GM18498 (cell line): ENCODE data around the gene ELOA.
"Not testable (repeated sequence)": the region's sequence is repeated elsewhere in the genome, so short reads cannot be mapped to it uniquely, and the experiment has no call there.

ENCODE experiments used
- ATAC-seq: cut with Tn5 transposase; IDR thresholded peaks from one replicate; pipeline ENCODE4 v1.9.1; 2021; ENCODE audit warnings: mild to moderate bottlenecking, moderate library complexity; ENCODE audit not compliant: unreplicated experiment

ELOA gene

DNA sequence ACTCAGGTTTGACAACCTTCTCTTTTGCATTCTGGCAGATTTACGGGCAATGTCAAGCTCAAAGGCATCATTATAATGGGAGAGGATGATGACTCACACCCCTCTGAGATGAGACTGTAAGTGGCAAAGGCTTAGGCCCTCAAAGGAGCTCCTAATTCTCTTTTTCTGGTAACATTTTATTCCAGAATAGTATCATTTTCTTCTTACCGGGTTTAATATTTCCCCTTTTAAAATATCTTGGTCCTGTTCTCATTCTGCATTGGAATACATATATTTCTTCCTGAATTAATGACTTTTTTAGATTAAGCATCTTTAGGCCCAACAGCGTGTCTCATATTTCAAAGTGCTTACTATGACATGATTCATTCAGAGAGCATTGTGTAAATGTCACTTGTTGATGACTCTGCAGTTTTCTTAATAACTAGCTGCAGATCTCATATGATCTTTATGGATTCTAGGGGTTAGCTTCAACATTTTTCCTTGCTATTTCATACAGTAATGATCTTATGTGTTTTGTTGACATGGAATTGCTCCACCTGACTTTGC lies 36.6 kb downstream of the ELOA start:
- ATAC-seq: no peak

DNA sequence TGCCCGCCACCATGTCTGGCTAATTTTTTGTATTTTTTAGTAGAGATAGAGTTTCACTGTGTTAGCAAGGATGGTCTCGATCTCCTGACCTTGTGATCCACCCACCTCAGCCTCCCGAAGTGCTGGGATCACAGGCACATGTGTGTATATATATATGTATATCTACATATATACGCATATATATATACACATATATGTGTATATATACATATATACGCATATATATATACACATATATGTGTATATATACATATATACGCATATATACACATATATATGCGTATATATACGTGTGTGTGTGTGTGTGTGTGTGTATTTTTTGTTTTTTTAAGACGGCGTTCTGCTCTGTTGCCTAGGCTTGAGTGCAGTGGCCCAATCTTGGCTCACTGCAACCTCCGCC lies 39.9 kb downstream of the ELOA start:
- ATAC-seq: not testable (repeated sequence)

DNA sequence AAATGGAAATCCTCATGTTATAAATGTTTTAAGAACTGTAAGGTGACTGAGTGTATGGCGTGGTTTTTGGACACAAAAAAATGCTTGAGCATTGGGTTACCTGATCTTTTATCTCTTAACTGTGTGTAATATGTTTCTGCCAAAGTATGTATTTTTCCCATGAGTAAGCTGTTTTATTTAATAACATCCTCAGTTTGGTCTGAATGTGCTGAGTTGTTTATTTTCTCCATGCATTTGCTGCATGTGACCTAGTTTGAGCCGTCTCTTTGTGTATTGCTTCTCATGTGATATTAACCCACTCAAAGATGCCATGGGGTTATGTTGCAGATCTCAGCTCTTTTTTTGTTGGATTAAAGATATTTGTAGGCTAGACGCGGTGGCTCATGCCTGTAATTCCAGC lies 41.6 kb downstream of the ELOA start:
- no peak for ATAC-seq

DNA sequence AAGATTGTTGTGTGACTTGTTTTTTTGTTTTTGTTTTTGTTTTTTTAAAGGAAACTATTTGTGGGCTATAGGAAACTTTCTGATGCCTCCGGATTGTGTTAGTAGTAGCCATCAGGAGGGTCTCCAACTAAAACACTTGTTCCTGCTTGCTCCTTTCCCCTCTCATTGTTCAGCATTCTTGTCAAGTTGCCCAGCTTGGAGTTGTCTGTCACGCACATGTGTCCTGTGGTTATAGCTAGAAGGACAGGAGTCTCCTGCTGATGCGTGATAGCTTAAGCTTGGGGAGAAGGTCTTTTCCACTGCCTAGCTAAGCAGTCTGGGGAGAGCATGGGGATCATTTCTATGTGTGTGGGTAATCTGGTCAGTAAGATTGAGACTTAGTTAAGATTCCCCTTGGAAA lies 44.4 kb downstream of the ELOA start:
- no peak for ATAC-seq

DNA sequence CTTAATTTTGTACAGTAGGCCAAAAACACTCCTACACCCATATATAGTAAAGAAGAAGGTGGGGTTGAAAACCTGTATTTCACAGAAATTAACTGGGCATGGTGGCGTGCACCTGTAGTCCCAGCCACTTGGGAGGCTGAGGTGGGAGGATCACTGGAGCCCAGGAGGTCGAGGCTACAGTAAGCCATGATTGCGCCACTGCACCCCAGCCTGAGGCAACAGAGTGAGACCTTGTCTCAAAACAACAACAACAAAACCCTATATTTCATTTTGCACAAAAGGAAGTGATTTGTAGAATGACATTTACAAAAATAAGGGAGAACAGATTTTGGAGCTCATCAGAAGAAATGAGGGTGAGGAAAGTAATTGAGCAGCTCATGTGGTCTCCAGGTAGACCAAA lies 45.4 kb downstream of the ELOA start:
- no peak for ATAC-seq

DNA sequence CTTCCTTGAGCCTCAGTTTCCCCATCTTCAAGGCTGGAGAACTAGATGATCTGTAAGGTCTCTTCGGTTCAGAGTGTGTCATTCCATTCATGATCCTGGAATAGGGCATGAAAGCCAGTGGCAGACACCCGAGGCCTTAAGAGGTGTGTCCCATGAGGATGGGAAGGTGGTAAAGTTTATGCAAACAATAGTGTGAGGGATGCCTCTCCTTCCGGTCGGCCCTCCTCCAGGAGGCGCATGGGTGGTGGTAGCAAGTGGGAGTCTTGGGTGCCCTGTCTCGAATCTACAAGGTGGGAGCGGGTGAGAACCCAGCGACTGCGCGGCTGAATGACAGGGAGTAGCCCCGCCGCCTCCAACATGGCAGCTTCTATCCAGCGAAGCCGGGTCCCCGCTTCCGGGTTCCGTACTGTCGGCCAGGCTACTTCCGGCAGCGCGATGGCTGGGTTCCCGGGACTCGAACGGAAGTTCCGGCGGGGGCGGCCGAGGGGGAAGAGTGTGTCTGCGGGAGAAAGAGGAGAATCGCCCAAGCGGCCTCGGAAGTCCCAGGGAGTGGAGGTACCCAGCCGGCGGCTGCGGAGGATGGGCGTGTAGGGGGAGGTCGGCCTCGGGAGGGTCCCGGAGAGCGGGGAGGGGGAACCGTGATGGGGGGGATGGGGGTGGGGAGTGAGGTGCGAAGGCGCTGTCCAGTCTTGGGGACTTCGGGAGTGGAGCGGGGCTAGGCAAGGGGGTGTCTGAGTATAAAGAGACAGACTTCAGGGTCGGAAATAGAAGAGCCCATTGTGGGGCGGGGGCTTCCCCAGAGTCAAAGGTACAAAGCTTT lies 47.6 kb downstream of the ELOA start, which contains the start of gene LYPLA2:
Gene LYPLA2, plus strand, starts transcription at position 450 of the 820 bp plus-strand sequence. CDS start 1,538 bp downstream, outside the sequence.
- peak; percentile 86 for ATAC-seq

DNA sequence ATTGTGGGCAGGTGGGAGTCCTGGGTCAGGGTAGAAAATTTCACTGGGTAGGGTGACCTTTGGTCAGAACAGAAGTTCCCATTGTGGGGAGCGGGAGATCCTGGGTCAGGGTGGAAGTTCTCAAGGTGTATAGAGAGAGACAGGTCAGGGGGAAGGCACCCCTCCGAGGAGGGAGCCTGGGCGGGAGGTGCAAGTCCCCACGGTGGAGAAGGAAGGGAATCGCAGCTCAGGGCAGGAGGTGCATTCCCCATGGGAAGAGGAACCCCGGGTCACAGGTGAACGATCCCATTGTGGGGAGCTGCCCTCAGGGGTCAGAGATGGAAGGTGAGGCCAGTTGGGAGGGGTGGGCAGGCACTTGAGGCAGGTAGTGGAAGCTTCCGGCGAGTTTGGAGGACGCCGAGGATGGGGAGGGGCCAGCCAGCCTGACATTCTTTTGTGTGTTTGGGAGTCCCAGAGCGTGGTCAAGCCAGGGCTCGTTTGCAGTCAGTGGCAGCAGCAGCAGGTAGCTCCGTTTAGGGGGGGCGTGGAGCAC lies 48.3 kb downstream of the ELOA start:
- ATAC-seq: no peak

DNA sequence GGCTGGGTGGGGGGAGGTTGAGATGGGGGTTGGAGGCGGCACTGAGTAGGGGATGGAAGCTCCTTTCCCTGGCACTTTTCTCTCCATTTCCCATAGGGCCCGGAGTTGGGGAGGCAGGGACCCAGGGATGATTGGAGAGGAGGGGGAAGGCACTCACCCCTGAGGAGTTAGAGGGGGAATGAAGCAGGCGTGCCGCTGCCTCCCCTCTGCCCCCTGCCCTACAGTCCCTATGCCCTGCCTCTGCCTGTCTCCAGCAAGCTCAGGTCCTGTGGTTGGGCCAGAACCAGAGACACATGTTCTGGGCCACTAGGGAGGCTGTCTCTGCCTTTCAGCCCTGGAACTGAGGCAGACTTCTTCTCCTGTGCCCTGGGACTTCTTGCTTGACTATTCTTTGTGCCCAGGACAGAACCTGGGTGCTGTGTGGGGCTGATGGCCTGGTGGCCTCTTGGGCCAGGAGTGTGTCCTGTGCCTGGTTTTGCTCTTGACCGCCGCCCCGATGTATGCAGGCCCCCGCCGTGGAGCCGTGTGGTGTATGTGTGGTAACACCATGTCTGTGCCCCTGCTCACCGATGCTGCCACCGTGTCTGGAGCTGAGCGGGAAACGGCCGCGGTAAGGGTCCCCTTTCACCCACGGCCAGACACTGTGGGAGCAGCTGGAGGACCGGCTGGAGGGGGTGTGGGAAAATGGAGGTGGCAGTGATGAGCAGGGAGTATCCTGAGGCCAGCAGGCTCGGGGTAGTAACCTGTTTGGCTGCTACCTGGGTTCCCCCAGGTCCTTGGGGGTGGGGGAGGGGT lies 49.1 kb downstream of the ELOA start:
- no peak for ATAC-seq

DNA sequence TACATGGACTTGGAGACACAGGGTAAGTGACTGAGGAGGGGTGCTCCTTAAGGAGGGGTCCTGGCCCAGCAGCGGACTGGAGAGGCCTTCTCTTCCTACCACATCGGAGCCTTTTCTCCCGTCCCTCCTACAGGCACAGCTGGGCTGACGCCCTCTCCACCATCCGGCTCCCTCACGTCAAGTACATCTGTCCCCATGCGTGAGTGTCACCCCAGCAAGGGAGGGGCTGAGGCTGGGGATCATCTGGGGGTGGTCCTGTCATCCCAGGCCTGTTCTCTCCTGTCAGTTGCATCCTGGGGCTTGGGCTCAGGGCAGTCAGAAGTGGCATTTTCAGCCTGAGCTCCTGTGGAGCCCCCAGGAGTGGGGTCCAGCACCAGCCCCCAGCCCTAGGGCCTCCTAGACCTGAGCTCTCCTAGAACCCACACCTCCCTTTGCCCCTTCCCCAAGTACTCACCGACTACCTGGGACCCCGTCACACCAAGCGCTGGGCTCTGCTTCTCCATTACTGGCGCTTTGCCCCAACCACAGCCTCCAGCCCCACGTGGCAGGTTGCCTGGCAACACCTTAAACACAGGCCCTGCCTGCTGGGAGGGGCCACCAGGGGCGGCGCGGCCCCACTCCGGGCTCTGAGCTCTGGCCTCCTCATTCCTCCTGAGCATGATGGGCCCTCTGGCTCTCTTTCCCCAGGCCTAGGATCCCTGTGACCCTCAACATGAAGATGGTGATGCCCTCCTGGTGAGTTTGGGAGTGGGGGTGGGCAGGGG lies 49.9 kb downstream of the ELOA start:
- no peak for ATAC-seq

DNA sequence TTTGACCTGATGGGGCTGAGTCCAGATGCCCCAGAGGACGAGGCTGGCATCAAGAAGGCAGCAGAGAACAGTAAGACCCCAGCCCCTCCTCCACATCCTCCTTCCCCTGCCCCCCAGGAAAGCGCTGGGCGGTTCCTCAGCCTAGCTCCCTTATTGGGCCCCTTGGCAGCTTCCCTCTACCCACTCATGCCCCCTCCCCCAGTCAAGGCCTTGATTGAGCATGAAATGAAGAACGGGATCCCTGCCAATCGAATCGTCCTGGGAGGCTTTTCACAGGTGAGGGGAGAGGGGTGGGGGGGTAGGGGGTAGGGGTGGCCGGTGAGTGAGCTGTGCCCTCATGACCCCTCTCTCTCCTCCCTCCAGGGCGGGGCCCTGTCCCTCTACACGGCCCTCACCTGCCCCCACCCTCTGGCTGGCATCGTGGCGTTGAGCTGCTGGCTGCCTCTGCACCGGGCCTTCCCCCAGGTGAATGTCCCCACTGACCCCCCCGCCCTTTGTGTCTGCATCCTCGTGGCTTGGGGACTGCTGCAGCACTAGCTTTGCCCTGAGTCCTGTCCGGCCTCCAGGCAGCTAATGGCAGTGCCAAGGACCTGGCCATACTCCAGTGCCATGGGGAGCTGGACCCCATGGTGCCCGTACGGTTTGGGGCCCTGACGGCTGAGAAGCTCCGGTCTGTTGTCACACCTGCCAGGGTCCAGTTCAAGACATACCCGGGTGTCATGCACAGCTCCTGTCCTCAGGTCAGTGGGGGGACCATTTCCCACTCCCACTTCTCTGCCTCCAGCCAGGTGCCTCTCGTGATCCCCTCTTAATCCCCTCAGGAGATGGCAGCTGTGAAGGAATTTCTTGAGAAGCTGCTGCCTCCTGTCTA lies 50.8 kb downstream of the ELOA start:
- ATAC-seq: no peak

DNA sequence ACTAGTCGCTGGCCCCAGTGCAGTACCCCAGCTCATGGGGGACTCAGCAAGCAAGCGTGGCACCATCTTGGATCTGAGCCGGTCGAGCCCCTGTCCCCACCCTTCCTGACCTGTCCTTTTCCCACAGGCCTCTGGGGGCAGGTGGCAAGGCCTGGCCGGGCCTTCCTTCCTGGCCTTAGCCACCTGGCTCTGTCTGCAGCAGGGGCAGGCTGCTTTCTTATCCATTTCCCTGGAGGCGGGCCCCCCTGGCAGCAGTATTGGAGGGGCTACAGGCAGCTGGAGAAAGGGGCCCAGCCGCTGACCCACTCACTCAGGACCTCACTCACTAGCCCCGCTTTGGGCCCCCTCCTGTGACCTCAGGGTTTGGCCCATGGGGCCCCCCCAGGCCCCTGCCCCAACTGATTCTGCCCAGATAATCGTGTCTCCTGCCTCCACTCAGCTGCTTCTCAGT lies 51.5 kb downstream of the ELOA start:
- ATAC-seq: not testable (repeated sequence)

DNA sequence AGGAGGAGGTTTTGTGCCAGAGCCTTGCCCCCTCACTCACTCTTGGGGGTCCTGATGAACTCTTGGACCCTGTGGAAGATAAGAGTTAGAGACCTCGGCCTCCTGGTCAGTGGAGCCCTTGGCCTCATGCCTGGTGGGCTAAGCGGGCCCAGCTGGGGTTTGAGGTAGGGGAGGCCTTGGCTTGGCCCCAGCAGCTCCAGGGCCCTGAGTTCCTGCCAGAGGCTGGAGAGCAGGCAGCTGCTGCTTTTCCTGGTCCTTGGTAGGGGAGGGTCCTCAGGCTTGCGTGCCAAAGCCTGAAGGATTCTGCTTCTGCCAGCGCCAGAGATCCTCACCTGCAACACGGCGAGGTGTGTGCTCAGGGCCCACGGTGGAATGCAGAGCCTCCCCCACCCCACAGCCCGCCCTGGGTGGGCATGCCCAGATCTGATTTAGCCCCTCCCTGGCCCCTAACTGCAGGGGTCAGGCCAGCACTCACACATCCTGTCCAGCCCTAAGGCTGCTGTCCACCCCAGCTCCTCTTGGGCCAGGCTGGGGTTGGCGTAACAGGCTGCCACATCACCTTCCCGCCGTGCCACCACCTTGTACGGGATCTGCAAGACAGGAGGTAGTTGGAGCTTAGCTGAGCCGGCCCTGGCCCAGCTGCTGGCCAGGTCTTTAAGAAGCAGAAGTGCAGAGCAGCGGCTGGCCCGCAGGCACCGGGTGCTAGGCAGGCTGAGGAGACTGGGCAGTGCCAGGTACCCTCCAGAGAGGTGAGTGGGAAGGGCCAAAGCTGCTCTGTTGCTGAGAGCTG lies 52.6 kb downstream of the ELOA start:
- no peak for ATAC-seq

DNA sequence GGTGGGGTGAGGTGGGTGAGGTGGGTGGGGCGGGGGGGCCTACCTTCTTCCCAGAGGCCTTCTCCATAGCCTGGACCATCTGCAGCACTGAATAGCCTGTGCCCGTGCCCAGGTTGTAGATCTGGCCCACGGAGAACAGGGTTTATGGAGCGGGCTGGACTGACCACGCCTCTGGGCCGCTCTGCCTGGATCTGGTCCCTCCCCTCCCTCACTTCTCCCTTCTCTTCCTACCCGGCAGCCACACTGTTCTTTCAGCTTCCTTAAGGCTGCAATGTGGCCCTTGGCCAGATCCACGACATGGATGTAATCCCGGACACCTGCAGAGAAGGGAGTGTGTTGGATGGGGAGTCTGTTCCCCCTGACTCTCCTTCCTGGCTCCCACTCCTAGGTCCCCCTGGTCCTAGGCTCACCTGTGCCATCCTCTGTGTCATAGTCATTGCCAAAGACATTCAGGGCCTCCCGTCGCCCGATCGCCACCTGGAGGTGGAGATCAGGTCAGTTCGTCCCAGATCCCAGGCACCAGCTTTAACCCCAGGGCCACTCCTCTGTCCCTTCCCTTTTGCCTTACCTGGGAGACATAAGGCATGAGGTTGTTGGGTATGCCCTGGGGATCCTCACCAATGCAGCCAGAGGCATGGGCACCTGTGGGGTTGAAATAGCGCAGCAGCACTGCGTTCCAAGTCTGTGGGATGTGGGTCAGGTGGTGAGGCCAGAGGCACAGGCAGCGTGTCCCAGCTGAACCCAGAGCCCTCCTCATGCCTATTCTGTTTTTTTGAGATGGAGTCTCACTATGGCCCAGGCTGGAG lies 53.4 kb downstream of the ELOA start:
- no peak for ATAC-seq

DNA sequence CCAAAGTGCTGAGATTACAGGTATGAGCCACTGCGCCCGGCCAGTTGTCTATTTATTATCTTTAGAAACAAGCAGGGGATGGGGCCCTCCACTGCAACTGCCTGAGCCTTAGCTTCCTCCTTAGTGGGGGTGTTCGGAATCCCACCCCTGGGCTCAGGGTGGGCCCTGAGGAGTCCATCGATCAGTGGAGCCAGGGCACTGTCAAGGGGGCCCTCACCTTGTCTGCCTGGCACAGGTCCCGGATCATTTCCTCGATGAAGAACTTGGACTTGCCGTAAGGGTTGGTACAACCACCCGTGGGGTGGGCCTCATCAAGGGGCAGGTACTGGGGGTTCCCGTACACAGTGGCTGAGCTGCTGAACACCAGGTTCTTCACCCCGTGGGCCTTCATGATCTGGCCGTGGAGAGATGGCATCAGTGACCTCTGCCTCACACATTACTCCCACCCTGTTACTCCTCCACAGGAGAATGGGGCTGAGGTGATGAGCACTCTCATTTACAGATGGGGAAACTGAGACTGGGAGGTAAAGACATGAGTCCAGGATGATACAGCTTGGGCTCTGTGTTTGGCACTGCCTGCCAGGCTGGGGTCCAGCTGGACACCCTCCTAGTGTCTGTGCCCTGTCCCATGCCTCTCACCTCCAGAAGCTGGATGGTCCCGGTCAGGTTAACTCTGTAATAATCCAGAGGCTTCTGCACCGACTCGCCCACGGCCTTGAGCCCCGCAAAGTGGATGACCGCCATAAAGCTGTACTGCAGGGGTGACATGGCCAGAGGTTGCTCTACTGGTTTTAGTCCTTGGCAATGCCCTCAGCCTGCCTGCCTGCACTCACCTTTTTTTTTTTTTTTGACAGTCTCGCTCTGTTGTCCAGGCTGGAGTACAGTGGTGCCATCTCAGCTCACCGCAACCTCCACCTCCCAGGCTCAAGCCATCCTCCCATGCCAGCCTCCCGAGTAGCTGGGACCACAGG lies 54.5 kb downstream of the ELOA start:
- no peak for ATAC-seq

DNA sequence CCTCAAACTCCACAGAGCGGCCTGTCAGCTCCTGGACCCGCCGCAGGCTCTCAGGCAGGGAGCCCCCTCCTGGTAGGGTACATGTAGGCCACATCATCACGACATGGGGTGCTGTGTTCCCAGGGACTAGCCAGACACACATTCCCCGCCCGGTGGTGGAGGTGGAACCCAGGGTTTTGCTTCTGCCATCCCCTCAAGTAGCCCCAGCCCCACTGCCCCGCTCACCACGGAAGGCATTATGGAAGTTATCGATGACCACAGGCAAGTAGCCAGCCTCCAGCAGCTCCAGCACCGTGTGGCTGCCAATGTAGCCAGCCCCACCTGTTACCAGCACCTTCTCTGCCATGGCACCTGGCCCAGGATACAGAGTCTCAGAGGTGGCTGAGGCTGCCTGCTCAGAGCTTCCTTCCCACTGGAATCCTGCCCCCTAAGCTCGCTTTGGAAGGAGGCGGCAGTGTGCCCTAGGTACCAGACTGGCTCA lies 55.4 kb downstream of the ELOA start:
- no peak for ATAC-seq

DNA sequence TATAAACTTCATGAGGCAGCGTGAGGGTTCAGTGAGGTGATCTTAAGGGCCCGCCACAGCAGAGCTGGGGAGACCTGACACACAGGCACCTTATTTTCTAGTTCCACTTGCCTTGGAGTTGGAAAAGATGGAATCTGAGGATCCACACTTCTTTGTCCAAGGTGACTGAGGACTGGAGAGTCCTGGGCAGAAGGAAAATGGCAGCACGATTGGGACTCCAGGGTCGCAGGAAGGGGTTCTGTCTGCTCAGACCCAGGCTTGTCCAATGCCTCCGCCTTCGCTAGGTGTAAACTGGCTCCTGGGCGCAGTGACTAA lies 55.9 kb downstream of the ELOA start:
- ATAC-seq: no peak
